HCT116 (cell line): Measurements from ENCODE around the gene TRMU.

Experiments
- EZH2phosphoT487 ChIP-seq: fragments of 200-600 bp; IDR thresholded peaks from 2 replicates; pipeline ENCODE4 v1.6.1; 2018; ENCODE audit warnings: antibody characterized with exemption, borderline replicate concordance
- POLR2AphosphoS5 ChIP-seq: IDR thresholded peaks from 2 replicates; pipeline ENCODE4 v1.6.1; 2011; ENCODE audit warnings: mild to moderate bottlenecking, low read depth, low read length, moderate library complexity
- SIN3A ChIP-seq: IDR thresholded peaks from 2 replicates; pipeline ENCODE4 v1.6.1; 2012; ENCODE audit warnings: low read depth
- YY1 ChIP-seq: IDR thresholded peaks from 2 replicates; pipeline ENCODE4 v1.6.1; 2011; ENCODE audit warnings: low read length, low read depth, moderate library complexity, mild to moderate bottlenecking; ENCODE audit not compliant: insufficient replicate concordance; ENCODE audit errors: extremely low read depth
- TF ChIP-seq, protein P1 (sequence below): IDR thresholded peaks from 2 replicates; pipeline ENCODE4 v1.6.1; 2011; ENCODE audit warnings: mild to moderate bottlenecking, low read length, moderate library complexity; ENCODE audit not compliant: insufficient replicate concordance; ENCODE audit errors: extremely low read depth
- TF ChIP-seq, protein P2 (sequence below), 3 experiments: fragments of 200-600 bp in 1 of 3; sonication (generic) in 1 of 3; IDR thresholded peaks in 2 of 3; conservative IDR thresholded peaks in 1 of 3; 2 replicates each; pipeline ENCODE4 v1.5.1; 2012 to 2017; ENCODE audit warnings: low read depth in 2 of 3, low read length in 2 of 3, antibody characterized with exemption in 1 of 3, borderline replicate concordance in 1 of 3, control low read depth in 1 of 3, mild to moderate bottlenecking in 1 of 3, mixed read lengths in 1 of 3, mixed run types in 1 of 3, moderate library complexity in 1 of 3; ENCODE audit not compliant: insufficient read depth in 1 of 3
- TF ChIP-seq, protein P3 (sequence below): IDR thresholded peaks from 2 replicates; pipeline ENCODE4 v1.6.1; 2012
- TF ChIP-seq, protein P4 (sequence below): IDR thresholded peaks from 2 replicates; pipeline ENCODE4 v1.6.1; 2012; ENCODE audit warnings: low read depth

DNA sequence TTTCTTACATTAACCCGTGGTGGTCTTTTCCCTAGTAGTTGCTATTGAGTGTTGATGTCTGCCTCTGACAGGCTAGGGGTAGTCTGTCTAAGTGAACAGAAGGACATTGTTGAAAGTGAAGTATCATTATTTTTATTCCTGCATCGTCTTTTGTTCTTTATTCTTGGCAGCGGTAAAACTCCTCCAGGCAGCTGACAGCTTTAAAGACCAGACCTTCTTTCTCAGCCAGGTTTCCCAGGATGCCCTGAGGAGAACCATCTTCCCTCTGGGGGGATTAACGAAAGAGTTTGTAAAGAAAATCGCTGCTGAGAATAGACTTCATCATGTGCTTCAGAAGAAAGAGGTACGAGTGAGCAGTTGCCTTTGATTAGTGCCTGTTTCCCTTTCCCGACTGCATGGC is 14.6 kb downstream of the TRMU start:
- TF ChIP-seq, protein P1, sequence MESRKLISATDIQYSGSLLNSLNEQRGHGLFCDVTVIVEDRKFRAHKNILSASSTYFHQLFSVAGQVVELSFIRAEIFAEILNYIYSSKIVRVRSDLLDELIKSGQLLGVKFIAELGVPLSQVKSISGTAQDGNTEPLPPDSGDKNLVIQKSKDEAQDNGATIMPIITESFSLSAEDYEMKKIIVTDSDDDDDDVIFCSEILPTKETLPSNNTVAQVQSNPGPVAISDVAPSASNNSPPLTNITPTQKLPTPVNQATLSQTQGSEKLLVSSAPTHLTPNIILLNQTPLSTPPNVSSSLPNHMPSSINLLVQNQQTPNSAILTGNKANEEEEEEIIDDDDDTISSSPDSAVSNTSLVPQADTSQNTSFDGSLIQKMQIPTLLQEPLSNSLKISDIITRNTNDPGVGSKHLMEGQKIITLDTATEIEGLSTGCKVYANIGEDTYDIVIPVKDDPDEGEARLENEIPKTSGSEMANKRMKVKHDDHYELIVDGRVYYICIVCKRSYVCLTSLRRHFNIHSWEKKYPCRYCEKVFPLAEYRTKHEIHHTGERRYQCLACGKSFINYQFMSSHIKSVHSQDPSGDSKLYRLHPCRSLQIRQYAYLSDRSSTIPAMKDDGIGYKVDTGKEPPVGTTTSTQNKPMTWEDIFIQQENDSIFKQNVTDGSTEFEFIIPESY = no peak
- TF ChIP-seq, protein P2, sequence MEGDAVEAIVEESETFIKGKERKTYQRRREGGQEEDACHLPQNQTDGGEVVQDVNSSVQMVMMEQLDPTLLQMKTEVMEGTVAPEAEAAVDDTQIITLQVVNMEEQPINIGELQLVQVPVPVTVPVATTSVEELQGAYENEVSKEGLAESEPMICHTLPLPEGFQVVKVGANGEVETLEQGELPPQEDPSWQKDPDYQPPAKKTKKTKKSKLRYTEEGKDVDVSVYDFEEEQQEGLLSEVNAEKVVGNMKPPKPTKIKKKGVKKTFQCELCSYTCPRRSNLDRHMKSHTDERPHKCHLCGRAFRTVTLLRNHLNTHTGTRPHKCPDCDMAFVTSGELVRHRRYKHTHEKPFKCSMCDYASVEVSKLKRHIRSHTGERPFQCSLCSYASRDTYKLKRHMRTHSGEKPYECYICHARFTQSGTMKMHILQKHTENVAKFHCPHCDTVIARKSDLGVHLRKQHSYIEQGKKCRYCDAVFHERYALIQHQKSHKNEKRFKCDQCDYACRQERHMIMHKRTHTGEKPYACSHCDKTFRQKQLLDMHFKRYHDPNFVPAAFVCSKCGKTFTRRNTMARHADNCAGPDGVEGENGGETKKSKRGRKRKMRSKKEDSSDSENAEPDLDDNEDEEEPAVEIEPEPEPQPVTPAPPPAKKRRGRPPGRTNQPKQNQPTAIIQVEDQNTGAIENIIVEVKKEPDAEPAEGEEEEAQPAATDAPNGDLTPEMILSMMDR (IDR thresholded peaks at IDR 0.05 in 2 of 3, conservative IDR thresholded peaks at IDR 0.05 in 1 of 3; ENCODE audit: borderline replicate concordance in 1 of 3, insufficient read depth in 1 of 3, low read depth in 2 of 3, low read length in 2 of 3) = no peak
- TF ChIP-seq YY1 (no peak), SIN3A (no peak), POLR2AphosphoS5 (no peak), EZH2phosphoT487 (no peak)
- TF ChIP-seq, protein P3, sequence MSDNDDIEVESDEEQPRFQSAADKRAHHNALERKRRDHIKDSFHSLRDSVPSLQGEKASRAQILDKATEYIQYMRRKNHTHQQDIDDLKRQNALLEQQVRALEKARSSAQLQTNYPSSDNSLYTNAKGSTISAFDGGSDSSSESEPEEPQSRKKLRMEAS = no peak
- TF ChIP-seq, protein P4, sequence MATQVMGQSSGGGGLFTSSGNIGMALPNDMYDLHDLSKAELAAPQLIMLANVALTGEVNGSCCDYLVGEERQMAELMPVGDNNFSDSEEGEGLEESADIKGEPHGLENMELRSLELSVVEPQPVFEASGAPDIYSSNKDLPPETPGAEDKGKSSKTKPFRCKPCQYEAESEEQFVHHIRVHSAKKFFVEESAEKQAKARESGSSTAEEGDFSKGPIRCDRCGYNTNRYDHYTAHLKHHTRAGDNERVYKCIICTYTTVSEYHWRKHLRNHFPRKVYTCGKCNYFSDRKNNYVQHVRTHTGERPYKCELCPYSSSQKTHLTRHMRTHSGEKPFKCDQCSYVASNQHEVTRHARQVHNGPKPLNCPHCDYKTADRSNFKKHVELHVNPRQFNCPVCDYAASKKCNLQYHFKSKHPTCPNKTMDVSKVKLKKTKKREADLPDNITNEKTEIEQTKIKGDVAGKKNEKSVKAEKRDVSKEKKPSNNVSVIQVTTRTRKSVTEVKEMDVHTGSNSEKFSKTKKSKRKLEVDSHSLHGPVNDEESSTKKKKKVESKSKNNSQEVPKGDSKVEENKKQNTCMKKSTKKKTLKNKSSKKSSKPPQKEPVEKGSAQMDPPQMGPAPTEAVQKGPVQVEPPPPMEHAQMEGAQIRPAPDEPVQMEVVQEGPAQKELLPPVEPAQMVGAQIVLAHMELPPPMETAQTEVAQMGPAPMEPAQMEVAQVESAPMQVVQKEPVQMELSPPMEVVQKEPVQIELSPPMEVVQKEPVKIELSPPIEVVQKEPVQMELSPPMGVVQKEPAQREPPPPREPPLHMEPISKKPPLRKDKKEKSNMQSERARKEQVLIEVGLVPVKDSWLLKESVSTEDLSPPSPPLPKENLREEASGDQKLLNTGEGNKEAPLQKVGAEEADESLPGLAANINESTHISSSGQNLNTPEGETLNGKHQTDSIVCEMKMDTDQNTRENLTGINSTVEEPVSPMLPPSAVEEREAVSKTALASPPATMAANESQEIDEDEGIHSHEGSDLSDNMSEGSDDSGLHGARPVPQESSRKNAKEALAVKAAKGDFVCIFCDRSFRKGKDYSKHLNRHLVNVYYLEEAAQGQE = no peak
